MM.1S (cell line): ENCODE measurements around the gene CAPN9.

ENCODE experiments used
- EZH2 ChIP-seq: fragments of 300-600 bp; sonication (generic); optimal IDR thresholded peaks from 2 replicates; pipeline ENCODE3; 2017; ENCODE audit warnings: low read depth, mild to moderate bottlenecking, antibody characterized with exemption, low read length, mixed read lengths
- EZH2phosphoT487 ChIP-seq: fragments of 300-600 bp; sonication (generic); IDR thresholded peaks from 2 replicates; pipeline ENCODE4 v1.6.1; 2018; ENCODE audit warnings: antibody characterized with exemption, low read length

- no peak for TF ChIP-seq EZH2
- no peak for TF ChIP-seq EZH2phosphoT487
Observed at GRCh38 chr1:230725256-230726012, 21.8 kb upstream of the CAPN9 start.
